Loucy (cell line): ENCODE data around the gene UTF1.

Source experiments
- H2AFZ ChIP-seq: fragments of 200-600 bp; sonication (generic); 2 replicates; pipeline ENCODE4 v1.6.0; 2016; ENCODE audit warnings: antibody characterized with exemption, mild to moderate bottlenecking, low read length, moderate library complexity
- H3F3A ChIP-seq: fragments of 200-600 bp; 2 replicates; pipeline ENCODE4 v1.6.0; 2016; ENCODE audit warnings: antibody characterized with exemption, low read depth, mild to moderate bottlenecking
- H3K27me3 ChIP-seq: fragments of 200-600 bp; sonication (generic); 2 replicates; pipeline ENCODE4 v1.6.1; 2014; ENCODE audit warnings: low read length, mild to moderate bottlenecking; ENCODE audit not compliant: insufficient read depth, poor library complexity, severe bottlenecking
- H3K36me3 ChIP-seq: fragments of 200-600 bp; sonication (generic); 2 replicates; pipeline ENCODE4 v1.6.1; 2016; ENCODE audit warnings: low read length; ENCODE audit not compliant: insufficient read depth
- H3K4me1 ChIP-seq: fragments of 200-600 bp; sonication (generic); 2 replicates; pipeline ENCODE4 v1.5.1; 2014; ENCODE audit warnings: low read length, mild to moderate bottlenecking; ENCODE audit not compliant: insufficient read depth, poor library complexity, severe bottlenecking
- H3K4me2 ChIP-seq: fragments of 200-600 bp; sonication (generic); 2 replicates; pipeline ENCODE4 v1.6.0; 2014; ENCODE audit warnings: antibody characterized with exemption, low read length, low read depth, mild to moderate bottlenecking; ENCODE audit not compliant: poor library complexity, severe bottlenecking
- H3K4me3 ChIP-seq: fragments of 200-600 bp; sonication (generic); 2 replicates; pipeline ENCODE4 v1.5.1; 2014; ENCODE audit warnings: low read length, mild to moderate bottlenecking, mixed read lengths; ENCODE audit not compliant: poor library complexity, severe bottlenecking
- H3K79me2 ChIP-seq: fragments of 200-600 bp; sonication (generic); 2 replicates; pipeline ENCODE4 v1.6.1; 2014; ENCODE audit warnings: low read length; ENCODE audit not compliant: insufficient read depth
- H3K9ac ChIP-seq: fragments of 200-600 bp; sonication (generic); 2 replicates; pipeline ENCODE4 v1.6.0; 2014; ENCODE audit warnings: mild to moderate bottlenecking, low read depth, low read length, moderate library complexity; ENCODE audit not compliant: poor library complexity, severe bottlenecking
- H3K9me2 ChIP-seq: fragments of 200-600 bp; sonication (generic); replicated peaks from 2 replicates; pipeline ENCODE4 v1.6.1; 2016; ENCODE audit warnings: low read depth, low read length, mixed read lengths
- H3K9me3 ChIP-seq: fragments of 200-600 bp; sonication (generic); 2 replicates; pipeline ENCODE4 v1.6.1; 2014; ENCODE audit warnings: mild to moderate bottlenecking, antibody characterized with exemption, low read length, low read depth; ENCODE audit not compliant: insufficient read depth
- H4K20me1 ChIP-seq: fragments of 200-600 bp; sonication (generic); 2 replicates; pipeline ENCODE4 v1.6.0; 2014; ENCODE audit warnings: antibody characterized with exemption, low read length, mild to moderate bottlenecking; ENCODE audit not compliant: insufficient read depth, poor library complexity, severe bottlenecking
- EZH2phosphoT487 ChIP-seq: fragments of 200-600 bp; IDR thresholded peaks from 2 replicates; pipeline ENCODE4 v1.6.1; 2018; ENCODE audit warnings: antibody characterized with exemption, mild to moderate bottlenecking, moderate library complexity, borderline replicate concordance
- TF ChIP-seq, protein P1 (sequence below): fragments of 200-600 bp; sonication (generic); conservative IDR thresholded peaks from 2 replicates; pipeline ENCODE4 v1.5.1; 2014; ENCODE audit warnings: mild to moderate bottlenecking, antibody characterized with exemption, low read length

Gene UTF1

DNA sequence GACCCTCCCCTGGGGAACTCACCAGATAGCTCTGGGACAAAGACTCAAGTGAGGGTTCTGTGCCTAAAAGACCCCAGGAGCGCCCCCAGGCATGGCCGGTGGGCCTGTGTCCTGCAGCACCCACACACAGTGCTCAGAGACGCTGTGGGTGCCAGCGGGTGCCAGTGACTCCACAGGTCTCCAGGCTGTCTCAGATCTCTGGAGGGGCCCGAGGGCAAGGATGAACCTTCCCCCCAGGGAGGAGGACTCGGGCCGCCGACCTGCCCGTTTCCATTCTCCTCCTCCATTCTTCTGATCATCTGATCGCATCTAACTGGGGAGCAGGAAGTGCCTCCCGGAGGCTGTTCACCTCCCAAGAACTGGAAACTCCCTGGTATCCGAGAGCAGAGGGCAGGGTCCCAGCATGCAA, 45.7 kb downstream of the UTF1 start:
- Histone ChIP-seq H3K4me2 (peak overlapping the region; percentile 62), H3K27me3 (no peaks in the 10 kb centered on the region), H3K36me3 (no peaks in the 10 kb centered on the region), H3K9ac (peak overlapping the region; percentile 62), H3K4me1 (peaks cover 55% of the 10 kb centered on the region), H3K9me2 (no peaks in the 10 kb centered on the region), H3K79me2 (no peaks in the 10 kb centered on the region), H4K20me1 (no peaks in the 10 kb centered on the region), H3F3A (no peaks in the 10 kb centered on the region), H3K9me3 (no peaks in the 10 kb centered on the region), H3K4me3 (peak overlapping the region; percentile 50), H2AFZ (no peak overlapping the region)
- TF ChIP-seq, protein P1, sequence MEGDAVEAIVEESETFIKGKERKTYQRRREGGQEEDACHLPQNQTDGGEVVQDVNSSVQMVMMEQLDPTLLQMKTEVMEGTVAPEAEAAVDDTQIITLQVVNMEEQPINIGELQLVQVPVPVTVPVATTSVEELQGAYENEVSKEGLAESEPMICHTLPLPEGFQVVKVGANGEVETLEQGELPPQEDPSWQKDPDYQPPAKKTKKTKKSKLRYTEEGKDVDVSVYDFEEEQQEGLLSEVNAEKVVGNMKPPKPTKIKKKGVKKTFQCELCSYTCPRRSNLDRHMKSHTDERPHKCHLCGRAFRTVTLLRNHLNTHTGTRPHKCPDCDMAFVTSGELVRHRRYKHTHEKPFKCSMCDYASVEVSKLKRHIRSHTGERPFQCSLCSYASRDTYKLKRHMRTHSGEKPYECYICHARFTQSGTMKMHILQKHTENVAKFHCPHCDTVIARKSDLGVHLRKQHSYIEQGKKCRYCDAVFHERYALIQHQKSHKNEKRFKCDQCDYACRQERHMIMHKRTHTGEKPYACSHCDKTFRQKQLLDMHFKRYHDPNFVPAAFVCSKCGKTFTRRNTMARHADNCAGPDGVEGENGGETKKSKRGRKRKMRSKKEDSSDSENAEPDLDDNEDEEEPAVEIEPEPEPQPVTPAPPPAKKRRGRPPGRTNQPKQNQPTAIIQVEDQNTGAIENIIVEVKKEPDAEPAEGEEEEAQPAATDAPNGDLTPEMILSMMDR, result no peak
- no peak for TF ChIP-seq EZH2phosphoT487

- Histone ChIP-seq H3K27me3 (no peaks in the 10 kb centered on the region), H3K79me2 (no peaks in the 10 kb centered on the region), H3K36me3 (no peaks in the 10 kb centered on the region; the same call in 1 of the 2 replicates), H2AFZ (no peak overlapping the region), H3F3A (no peaks in the 10 kb centered on the region), H3K9me3 (no peaks in the 10 kb centered on the region), H3K9me2 (no peaks in the 10 kb centered on the region), H3K4me1 (peaks cover 55% of the 10 kb centered on the region), H4K20me1 (no peaks in the 10 kb centered on the region), H3K9ac (peak overlapping the region; percentile 62), H3K4me2 (no peak overlapping the region), H3K4me3 (no peak overlapping the region)
- TF ChIP-seq, protein P1, result no peak
- no peak for TF ChIP-seq EZH2phosphoT487
Measured at GRCh38 chr10:133276100-133276434, 46.0 kb downstream of the UTF1 start.

- Histone ChIP-seq H3K9ac (peak within 1 kb of the TSS; percentile 78), H3K9me3 (no peaks in the 10 kb centered on the region), H3K4me1 (peaks cover 55% of the 10 kb centered on the region), H2AFZ (no peak within 1 kb of the TSS), H3F3A (no peaks in the 10 kb centered on the region), H3K4me3 (peak within 1 kb of the TSS; percentile 66), H3K9me2 (no peaks in the 10 kb centered on the region), H3K79me2 (no peaks in the 10 kb centered on the region), H3K27me3 (no peaks in the 10 kb centered on the region), H4K20me1 (no peaks in the 10 kb centered on the region), H3K36me3 (peaks cover 1% of the 10 kb centered on the region; the same call in 1 of the 2 replicates), H3K4me2 (peak within 1 kb of the TSS; percentile 92)
- no peak for TF ChIP-seq EZH2phosphoT487
- TF ChIP-seq, protein P1, result no peak
Measured at GRCh38 chr10:133276435-133277201, 46.6 kb downstream of the UTF1 start, which contains the start of gene ADAM8. TSS of gene ADAM8 (minus strand) at chr10:133276868. CDS start at chr10:133276817, 51 bp downstream.
